ENCODE measurements around the gene TEAD4.
A peak's percentile ranks its signal among the peaks of the same experiment; 100 is the strongest.
"Not testable (repeated sequence)": the region's sequence is repeated elsewhere in the genome, so short reads cannot be mapped to it uniquely, and the experiment has no call there.

TEAD4 gene

GRCh38 chr12:3045494-3045893 lies 86.3 kb downstream of the TEAD4 start:
- DNase-seq (ENCODE audit: extremely low read depth in 1 of 2, low read depth in 1 of 2) = no peak

GRCh38 chr12:3045989-3046388 lies 86.8 kb downstream of the TEAD4 start:
- DNase-seq (ENCODE audit: extremely low read depth in 1 of 2, low read depth in 1 of 2) = no peak

- DNase-seq (ENCODE audit: extremely low read depth in 1 of 2, low read depth in 1 of 2) = no peak
These were observed 87.4 kb downstream of the TEAD4 start for GRCh38 chr12:3046441-3047200.

- no peak for DNase-seq (ENCODE audit: extremely low read depth in 1 of 2, low read depth in 1 of 2)
These were observed 88.8 kb downstream of the TEAD4 start for GRCh38 chr12:3047961-3048360.

GRCh38 chr12:3048540-3048939 lies 89.3 kb downstream of the TEAD4 start:
- DNase-seq (ENCODE audit: extremely low read depth in 1 of 2, low read depth in 1 of 2) = no peak

GRCh38 chr12:3049176-3049575 lies 90.0 kb downstream of the TEAD4 start:
- no peak for DNase-seq (ENCODE audit: extremely low read depth in 1 of 2, low read depth in 1 of 2)

GRCh38 chr12:3049611-3050249 lies 90.5 kb downstream of the TEAD4 start:
- DNase-seq (ENCODE audit: extremely low read depth in 1 of 2, low read depth in 1 of 2) = no peak

GRCh38 chr12:3054374-3054773 lies 95.2 kb downstream of the TEAD4 start:
- no peak for DNase-seq (ENCODE audit: extremely low read depth in 1 of 2, low read depth in 1 of 2)

- no peak for DNase-seq (ENCODE audit: extremely low read depth in 1 of 2, low read depth in 1 of 2)
These were observed 96.0 kb downstream of the TEAD4 start for GRCh38 chr12:3055026-3055703.

- no peak for DNase-seq (ENCODE audit: extremely low read depth in 1 of 2, low read depth in 1 of 2)
These were observed 96.7 kb downstream of the TEAD4 start for GRCh38 chr12:3055704-3056467.

- no peak for DNase-seq (ENCODE audit: extremely low read depth in 1 of 2, low read depth in 1 of 2)
These were observed 101.9 kb downstream of the TEAD4 start for GRCh38 chr12:3061059-3061458.

GRCh38 chr12:3061501-3062215 lies 102.5 kb downstream of the TEAD4 start:
- no peak for DNase-seq (ENCODE audit: extremely low read depth in 1 of 2, low read depth in 1 of 2)

- no peak for DNase-seq (ENCODE audit: extremely low read depth in 1 of 2, low read depth in 1 of 2)
These were observed 106.1 kb downstream of the TEAD4 start for GRCh38 chr12:3065300-3065699.

- DNase-seq (ENCODE audit: extremely low read depth in 1 of 2, low read depth in 1 of 2) = not testable (repeated sequence)
These were observed 106.6 kb downstream of the TEAD4 start for GRCh38 chr12:3065846-3066245.

- DNase-seq (ENCODE audit: extremely low read depth in 1 of 2, low read depth in 1 of 2) = no peak
These were observed 110.5 kb downstream of the TEAD4 start for GRCh38 chr12:3069714-3070113.

- no peak for DNase-seq (ENCODE audit: extremely low read depth in 1 of 2, low read depth in 1 of 2)
These were observed 111.9 kb downstream of the TEAD4 start for GRCh38 chr12:3071107-3071506.

GRCh38 chr12:3071710-3072109 lies 112.5 kb downstream of the TEAD4 start:
- DNase-seq (ENCODE audit: extremely low read depth in 1 of 2, low read depth in 1 of 2) = no peak

GRCh38 chr12:3073438-3074250 lies 114.4 kb downstream of the TEAD4 start:
- peak; percentile 58 to 60 for DNase-seq (ENCODE audit: extremely low read depth in 1 of 2, low read depth in 1 of 2)

GRCh38 chr12:3075315-3075714 lies 116.1 kb downstream of the TEAD4 start:
- no peak for DNase-seq (ENCODE audit: extremely low read depth in 1 of 2, low read depth in 1 of 2)

Data from stimulated activated CD8-positive, alpha-beta memory T cell treated with anti-CD3 and anti-CD28 coated beads, Interleukin-7, amount 100 ng/mL, for 48 hours (primary cell).